22Rv1 (cell line): Measurements from ENCODE around the gene TTC38.

Source experiments
- H3K27ac ChIP-seq: fragments of 450-650 bp; 2 replicates; pipeline ENCODE4 v1.5.1; 2017
- CTCF ChIP-seq: fragments of 450-650 bp; IDR thresholded peaks from 2 replicates; pipeline ENCODE4 v1.5.1; 2017; ENCODE audit warnings: mild to moderate bottlenecking
- ZFX ChIP-seq: fragments of 450-650 bp; IDR thresholded peaks from 2 replicates; pipeline ENCODE4 v1.6.1; 2017; ENCODE audit warnings: antibody characterized with exemption, borderline replicate concordance

TTC38 gene

GRCh38 chr22:46323162-46323561 lies 55.4 kb downstream of the TTC38 start:
- no peak overlapping the region for H3K27ac ChIP-seq
- no peak for TF ChIP-seq CTCF

GRCh38 chr22:46326066-46326680 lies 58.4 kb downstream of the TTC38 start:
- no peak for TF ChIP-seq CTCF
- TF ChIP-seq ZFX = no peak
- H3K27ac ChIP-seq = no peak overlapping the region

- H3K27ac ChIP-seq = no peak overlapping the region
- no peak for TF ChIP-seq ZFX
- no peak for TF ChIP-seq CTCF
Observed at GRCh38 chr22:46327691-46328465, 60.1 kb downstream of the TTC38 start.

- TF ChIP-seq CTCF = no peak
- no peak for TF ChIP-seq ZFX
- no peak overlapping the region for H3K27ac ChIP-seq
Observed at GRCh38 chr22:46328797-46329196, 61.0 kb downstream of the TTC38 start.

- H3K27ac ChIP-seq = no peak overlapping the region
- TF ChIP-seq CTCF = no peak
- no peak for TF ChIP-seq ZFX
Observed at GRCh38 chr22:46329616-46330015, 61.8 kb downstream of the TTC38 start.

- TF ChIP-seq ZFX = no peak
- no peak for TF ChIP-seq CTCF
- H3K27ac ChIP-seq = no peak overlapping the region
Observed at GRCh38 chr22:46330426-46330825, 62.6 kb downstream of the TTC38 start.

- no peak for TF ChIP-seq ZFX
- no peak for TF ChIP-seq CTCF
- H3K27ac ChIP-seq = no peak overlapping the region
Observed at GRCh38 chr22:46331496-46331895, 63.7 kb downstream of the TTC38 start.
